GM18868 (cell line): Measurements from ENCODE around the gene GSTM3.
"Not testable (repeated sequence)": the region's sequence is repeated elsewhere in the genome, so short reads cannot be mapped to it uniquely, and the experiment has no call there.

Experiments
- ATAC-seq: cut with Tn5 transposase; IDR thresholded peaks from one replicate; pipeline ENCODE4 v1.9.1; 2021; ENCODE audit warnings: mild to moderate bottlenecking, moderate library complexity; ENCODE audit not compliant: unreplicated experiment

Gene GSTM3

DNA sequence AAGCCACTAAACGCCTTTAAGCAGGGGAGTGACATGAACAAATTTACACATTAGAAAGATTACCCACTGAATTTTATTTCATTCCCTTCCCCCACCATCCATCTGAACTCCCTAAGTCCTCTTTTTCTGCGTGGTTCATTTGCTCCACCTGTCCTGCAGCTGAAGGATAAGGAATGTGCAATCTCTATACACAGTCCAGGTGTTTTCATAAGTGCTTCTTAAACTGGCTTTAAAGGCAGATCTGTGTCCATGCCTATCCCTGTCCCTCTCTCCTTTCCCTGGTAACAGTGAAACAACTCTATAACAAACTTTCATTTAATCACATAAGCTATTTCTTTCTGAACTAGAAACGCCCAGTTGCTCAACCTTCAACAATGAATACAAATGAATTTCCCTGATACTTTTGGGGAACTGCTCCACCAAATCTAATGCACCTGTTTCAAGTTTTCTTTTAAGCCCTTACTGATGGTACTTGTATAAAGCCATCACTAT lies 8.4 kb downstream of the GSTM3 start:
- ATAC-seq = no peak

DNA sequence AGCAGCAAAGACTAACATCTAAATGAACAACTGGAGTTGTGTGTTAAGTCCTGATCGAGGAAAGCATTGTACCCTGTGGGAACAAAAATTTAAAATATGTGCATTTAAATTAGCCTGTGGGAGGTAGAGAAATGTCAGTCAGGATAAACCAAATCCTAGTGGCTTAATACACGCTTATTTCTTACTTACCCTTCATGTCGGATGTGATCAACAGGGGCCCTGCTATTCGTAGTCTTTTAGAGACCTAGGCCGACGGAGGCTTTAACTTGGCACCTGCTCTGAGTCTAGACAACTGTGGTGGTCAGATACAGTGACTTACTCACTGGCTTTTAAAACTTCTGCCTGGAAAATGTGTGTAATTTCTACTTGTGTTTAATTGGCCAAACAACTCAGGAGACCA lies 10.2 kb downstream of the GSTM3 start:
- no peak for ATAC-seq

DNA sequence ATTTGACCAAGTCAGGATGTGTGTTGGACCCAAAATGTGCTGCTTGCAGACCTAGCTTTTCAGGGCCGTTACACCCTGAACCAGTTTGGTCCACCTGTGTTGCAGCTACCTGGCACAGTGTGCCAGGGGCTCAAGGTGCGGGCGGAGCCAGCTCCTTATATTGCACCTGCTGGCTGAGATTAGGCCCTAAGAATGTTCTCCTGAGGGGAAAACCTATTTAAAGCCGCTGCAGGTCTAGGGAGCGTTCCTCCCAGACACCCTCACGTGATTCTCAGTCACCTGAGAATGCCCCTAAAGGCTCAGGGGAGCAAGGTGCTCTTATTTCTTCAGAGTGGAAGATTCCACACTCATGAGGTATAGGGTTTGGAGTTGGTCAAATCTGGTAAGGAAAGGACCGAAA lies 12.0 kb downstream of the GSTM3 start:
- no peak for ATAC-seq

DNA sequence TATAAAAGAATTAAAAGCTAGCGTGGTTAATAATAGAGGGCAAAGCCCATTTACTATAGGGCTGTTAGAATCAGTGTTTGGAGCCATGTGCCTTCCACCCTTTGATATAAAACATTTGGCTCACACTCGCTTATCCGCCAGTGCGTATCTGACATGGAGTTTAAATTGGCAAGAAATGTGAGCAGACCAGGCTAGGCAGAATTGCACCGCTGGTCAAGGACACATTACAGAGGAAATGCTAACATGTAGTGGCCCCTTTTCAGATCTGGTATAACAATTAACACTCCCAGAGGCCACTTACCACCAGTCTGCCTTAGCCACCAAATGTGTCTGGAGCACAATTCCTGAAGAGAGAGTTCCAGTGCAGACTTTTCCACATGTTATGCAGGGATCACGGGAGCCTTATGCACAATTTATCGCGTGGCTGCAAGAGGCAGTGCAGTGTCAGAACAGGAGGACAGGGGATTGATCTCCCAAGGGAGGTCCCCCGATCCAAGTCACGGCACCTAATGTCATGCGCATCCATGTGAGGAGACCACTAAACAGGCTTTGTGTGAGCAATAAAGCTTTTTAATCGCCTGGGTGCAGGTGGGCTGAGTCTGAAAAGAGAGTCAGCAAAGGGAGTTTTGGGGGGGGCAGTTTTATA lies 14.0 kb downstream of the GSTM3 start:
- no peak for ATAC-seq

DNA sequence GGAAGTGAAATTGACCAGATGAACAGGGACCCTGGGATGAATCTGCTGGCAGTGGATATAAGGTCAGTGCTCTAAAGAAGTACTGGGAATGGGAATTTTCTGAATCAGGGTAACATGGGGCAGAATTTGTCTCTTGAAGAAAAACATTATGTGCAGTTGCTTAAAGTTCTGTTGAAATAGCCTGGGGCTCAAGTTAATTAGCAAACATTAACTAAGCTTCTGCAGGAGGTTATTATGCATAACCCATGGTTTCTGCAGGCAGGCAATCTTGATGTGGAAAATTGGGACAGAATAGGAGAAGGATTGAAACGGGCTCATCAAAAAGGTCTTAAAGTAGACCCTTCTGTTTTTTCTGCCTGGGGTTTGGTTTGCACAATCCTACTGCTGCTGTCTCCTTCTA lies 14.8 kb downstream of the GSTM3 start:
- no peak for ATAC-seq

DNA sequence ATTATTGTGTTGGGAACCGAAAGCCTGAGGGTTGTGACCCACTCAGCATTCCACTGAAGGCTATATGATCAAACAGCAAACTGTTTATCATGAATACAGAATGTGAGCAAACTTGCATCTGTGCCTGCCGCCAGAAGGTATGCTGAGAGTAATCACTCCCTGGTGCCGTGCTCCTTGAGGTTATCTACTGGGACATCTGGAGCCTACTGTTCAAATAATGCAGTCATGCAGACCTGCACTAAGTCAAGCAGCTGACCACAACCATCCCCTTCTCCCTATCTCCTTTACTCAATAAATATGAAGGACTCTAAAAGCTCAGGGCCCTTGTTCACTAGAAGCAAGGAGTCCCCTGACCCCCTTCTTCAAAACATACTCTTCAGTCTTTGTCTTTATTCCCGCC lies 15.3 kb downstream of the GSTM3 start:
- ATAC-seq = no peak

DNA sequence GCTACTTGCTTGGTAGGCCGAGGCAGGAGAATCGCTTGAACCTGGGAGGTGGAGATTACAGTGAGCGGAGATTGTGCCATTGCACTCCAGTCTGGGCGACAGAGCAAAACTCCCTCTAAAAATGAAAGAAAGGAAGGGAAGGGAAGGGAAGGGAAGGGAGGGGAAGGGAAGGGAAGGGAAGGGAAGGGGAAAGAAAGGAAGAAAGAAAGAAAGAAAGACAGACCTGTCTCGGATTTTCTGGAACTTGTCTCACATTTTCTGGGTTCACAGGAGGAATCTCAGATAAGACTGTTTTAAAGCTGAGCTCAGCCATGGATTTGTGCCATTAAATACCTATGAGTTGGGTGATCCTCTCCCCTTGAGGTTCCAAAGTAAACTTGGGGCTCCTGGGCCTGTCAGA lies 15.9 kb downstream of the GSTM3 start:
- ATAC-seq = no peak

DNA sequence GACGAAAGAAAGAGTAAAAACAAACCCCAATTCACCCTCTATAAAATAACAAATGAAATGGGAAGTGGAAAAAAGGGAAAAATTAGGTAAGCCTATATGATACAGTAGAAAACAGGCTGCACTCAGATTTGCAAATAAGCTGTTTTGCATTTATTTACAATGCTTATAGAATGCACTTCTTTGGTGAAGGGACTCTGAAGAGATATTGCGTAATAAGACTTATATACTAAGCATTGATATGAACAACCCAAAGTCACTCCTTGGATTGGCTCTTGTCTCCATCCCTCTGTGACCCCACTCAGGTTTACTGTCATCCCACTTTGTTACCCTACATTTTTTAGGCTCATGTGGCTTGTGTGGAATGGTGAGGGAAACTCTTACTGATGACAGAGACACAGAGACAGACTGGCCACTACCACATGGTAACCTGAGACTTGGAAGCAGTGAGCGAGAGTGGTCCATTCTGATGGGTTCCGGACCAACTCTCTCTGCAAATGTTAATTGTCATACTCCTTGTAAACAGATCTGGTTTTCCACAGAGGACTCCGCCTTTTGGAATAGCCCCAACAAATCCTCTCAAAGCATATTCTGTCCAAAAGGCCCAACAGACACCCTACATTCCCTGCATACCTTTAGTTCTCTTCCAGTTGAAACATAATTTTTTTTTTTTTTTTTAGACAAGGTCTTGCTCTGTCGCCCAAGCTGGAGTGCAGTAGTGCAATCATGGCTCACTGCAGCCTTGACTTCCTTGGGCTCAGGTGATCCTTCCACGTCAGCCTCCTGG lies 17.7 kb downstream of the GSTM3 start:
- ATAC-seq = no peak

- no peak for ATAC-seq
Measured at GRCh38 chr1:109721971-109722370, 18.9 kb downstream of the GSTM3 start.

- ATAC-seq = no peak
Measured at GRCh38 chr1:109721042-109721441, 19.8 kb downstream of the GSTM3 start.

DNA sequence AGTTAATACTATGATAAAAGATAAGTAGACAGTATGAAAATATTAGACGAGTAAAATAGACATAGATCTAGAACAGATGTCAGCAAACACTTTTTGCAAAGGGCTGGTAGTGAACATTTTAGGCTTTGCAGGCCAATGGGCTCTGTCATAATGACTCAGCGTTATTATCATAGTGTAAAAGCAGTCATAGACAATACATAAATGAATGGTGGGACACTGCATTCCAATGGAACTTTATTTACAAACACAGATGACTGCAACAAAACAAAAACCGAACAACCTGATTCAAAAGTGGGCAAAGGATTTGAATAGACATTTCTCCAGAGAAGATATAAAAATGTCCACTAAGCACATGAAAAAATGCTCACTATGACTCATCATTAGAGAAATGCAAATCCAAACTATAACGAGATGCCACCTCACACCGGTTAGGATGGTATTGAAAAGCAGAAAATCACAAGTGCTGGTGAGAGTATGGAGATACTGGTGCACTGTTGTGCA lies 21.5 kb downstream of the GSTM3 start:
- ATAC-seq = peak; percentile 52

DNA sequence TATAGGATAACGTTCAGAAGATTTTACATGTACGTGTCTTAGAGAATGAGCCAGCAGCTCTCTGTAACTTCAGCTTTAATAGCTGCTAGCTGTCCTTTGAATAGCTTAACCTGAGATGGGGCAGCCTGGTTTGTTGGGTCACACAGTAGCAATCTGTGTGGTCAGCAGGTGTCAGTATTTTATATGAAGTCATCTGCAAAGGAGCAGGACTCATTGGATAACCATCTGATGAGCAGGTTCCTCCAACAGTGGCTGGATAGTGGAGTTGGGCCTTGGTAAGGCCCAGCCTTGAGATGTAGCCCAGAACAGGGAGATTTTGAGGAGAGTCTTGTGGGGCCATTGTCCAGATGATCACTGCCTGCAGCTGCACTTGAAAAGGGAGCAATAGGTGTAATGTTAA lies 22.3 kb downstream of the GSTM3 start:
- no peak for ATAC-seq

DNA sequence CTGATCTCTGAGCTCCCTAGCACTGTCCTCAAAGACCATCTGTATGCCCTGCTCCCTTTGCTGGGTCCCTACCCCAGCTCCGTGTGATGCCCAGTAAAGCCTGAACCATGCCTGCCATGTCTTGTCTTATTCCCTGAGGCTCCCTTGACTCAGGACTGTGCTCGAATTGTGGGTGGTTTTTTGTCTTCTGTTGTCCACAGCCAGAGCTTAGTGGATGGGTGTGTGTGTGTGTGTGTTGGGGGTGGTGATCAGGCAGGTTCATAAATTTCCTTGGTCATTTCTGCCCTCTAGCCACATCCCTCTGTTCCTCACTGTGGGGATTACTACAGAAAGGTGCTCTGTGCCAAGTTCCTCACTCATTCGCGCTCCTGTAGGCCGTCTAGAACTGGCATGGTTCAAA lies 23.1 kb downstream of the GSTM3 start:
- no peak for ATAC-seq

- ATAC-seq = no peak
Measured at GRCh38 chr1:109716570-109717090, 24.2 kb downstream of the GSTM3 start.

GRCh38 chr1:109716121-109716520 lies 24.7 kb downstream of the GSTM3 start:
- ATAC-seq = no peak

GRCh38 chr1:109714661-109715372 lies 26.0 kb downstream of the GSTM3 start:
- no peak for ATAC-seq

DNA sequence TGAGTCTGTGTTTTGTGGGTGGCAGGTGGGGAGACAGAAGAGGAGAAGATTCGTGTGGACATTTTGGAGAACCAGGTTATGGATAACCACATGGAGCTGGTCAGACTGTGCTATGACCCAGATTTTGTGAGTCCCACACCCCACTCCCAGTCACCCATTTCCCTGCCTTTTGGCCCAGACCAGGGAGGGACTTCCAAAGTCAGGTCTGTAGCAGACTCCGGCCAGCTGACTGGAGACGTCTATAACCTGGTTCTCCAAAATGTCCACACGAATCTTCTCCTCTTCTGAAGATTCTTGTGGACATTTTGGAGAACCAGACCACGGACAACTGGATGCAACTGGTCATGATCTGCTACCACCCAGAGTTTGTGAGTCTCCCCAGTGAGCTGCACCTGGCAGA lies 27.2 kb downstream of the GSTM3 start:
- ATAC-seq = no peak

DNA sequence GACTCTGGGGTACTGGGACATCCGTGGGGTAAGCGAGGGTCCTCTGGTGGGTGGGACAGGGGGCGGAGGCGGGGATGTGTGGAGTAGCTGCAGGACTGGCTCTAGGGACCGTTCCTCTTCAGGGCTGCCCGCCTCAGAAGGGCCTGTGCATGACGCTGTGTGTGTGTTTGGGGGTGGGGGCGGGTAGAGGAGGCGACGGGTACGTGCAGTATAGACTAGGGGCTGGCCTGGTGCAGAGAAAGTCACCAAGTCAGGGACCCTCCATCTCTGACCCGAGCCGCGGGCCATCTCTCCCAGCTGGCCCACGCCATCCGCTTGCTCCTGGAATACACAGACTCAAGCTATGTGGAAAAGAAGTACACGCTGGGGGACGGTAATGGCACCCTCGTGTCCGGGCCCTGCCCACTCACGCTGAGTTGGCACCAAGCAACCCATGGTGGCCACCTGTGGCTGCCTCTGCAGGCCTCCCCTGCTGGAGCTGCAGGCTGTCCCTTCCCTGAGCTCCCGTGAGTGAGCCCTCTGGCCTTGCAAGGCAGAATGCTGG lies 28.4 kb downstream of the GSTM3 start:
- ATAC-seq = no peak

- not testable (repeated sequence) for ATAC-seq
Measured at GRCh38 chr1:109711593-109712320, 29.1 kb downstream of the GSTM3 start, which contains the start of gene GSTM5. Gene GSTM5 (plus strand): TSS chr1:109712251. CDS start chr1:109712313, 62 bp downstream.

DNA sequence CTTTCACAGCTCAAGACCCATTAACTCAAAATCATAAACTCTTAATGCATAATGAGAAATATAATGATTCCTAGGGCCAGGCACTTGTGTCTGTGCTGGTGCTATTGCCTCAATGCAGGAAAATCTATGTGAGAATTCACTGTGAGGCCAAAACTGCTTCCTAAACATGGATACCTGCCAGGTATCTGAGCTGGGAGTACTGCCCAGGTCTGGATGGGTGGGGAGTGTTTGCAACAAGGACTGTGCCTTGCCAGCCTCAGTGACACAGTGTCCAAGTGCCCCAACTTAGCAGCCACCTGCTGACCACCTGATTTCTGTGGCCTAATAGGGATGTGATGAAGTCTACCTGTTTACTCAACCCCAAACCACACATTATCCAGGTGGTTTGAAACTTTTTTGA lies 31.0 kb downstream of the GSTM3 start:
- ATAC-seq = not testable (repeated sequence)
